IPS-18c (cell line): ENCODE measurements around the gene MINPP1.
"Not testable (repeated sequence)": the region's sequence is repeated elsewhere in the genome, so short reads cannot be mapped to it uniquely, and the experiment has no call there.

ENCODE experiments used
- H3K4me3 ChIP-seq: 2 replicates; pipeline ENCODE4 v1.7.0; 2013; ENCODE audit warnings: low read depth, mild to moderate bottlenecking, low read length, moderate library complexity; ENCODE audit not compliant: insufficient read depth
- H3K9me3 ChIP-seq: one replicate; pipeline ENCODE4 v1.6.1; 2013; ENCODE audit warnings: mild to moderate bottlenecking, low read length, moderate library complexity; ENCODE audit not compliant: control insufficient read depth, insufficient read depth

The MINPP1 gene, protein sequence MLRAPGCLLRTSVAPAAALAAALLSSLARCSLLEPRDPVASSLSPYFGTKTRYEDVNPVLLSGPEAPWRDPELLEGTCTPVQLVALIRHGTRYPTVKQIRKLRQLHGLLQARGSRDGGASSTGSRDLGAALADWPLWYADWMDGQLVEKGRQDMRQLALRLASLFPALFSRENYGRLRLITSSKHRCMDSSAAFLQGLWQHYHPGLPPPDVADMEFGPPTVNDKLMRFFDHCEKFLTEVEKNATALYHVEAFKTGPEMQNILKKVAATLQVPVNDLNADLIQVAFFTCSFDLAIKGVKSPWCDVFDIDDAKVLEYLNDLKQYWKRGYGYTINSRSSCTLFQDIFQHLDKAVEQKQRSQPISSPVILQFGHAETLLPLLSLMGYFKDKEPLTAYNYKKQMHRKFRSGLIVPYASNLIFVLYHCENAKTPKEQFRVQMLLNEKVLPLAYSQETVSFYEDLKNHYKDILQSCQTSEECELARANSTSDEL

DNA sequence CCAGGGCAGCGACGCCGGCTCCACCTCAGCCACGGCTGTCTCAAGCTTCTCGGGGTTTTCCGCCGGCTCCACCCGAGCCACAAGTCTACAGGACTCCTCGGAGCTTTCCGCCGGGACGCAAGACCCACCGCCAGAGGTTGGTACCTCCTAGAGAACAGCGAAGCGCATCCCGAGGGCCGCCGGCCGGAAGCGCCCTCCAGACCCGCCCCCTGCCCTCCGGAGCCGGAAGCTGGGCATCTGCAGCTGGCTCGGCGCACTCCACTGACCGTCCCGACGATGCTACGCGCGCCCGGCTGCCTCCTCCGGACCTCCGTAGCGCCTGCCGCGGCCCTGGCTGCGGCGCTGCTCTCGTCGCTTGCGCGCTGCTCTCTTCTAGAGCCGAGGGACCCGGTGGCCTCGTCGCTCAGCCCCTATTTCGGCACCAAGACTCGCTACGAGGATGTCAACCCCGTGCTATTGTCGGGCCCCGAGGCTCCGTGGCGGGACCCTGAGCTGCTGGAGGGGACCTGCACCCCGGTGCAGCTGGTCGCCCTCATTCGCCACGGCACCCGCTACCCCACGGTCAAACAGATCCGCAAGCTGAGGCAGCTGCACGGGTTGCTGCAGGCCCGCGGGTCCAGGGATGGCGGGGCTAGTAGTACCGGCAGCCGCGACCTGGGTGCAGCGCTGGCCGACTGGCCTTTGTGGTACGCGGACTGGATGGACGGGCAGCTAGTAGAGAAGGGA lies at the start of gene MINPP1:
MINPP1 (plus strand) TSS at position 254 of the 726 bp plus-strand sequence; CDS start at position 277, 23 bp downstream.
- Histone ChIP-seq H3K9me3 (no peaks in the 10 kb centered on the region), H3K4me3 (peak within 1 kb of the TSS; percentile 99)

DNA sequence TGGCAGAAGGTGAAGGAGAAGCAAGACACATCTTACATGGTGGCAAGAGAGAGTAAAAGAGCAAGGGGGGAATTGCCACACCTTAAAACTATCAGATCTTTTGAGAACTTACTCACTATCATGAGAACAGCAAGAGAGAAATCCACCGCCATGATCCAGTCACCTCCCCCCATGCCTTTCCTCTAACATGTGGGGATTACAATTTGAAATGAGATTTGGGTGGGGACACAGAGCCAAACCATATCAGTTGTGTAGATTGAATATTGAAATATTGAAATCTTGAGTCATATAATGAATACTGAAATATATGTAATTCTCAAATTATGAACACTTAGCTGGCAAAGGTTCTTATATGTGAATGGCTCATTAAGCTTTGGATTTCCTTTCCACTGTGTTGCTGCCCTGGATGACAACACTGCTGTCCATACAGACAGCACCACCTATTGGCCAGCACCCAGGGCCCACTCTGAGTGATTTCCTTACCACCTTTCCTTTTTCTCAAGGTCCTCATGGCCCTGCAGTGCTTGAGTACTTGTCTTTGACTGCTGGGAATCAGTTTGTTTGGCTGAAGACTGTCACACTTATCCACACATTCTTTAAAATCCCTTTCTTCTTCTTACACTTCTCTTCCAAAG lies 48.0 kb upstream of the MINPP1 start:
- not testable (repeated sequence) for H3K9me3 ChIP-seq, H3K4me3 ChIP-seq

DNA sequence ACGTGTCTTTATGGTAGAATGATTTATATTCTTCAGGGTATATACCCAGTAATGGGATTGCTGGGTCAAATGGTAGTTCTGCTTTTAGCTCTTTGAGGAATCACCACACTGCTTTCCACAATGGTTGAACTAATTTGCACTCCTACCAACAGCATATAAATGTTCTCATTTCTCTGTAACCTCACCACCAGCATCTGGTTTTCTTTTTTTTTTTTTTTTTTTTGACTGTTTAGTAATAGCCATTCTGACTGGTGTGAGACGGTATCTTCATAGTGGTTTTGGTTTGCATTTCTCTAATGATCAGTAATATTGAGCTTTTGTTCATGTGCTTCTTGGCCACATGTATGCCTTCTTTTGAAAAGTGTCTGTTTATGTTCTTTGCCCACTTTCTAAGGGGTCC lies 42.9 kb upstream of the MINPP1 start:
- H3K9me3 ChIP-seq = not testable (repeated sequence)

DNA sequence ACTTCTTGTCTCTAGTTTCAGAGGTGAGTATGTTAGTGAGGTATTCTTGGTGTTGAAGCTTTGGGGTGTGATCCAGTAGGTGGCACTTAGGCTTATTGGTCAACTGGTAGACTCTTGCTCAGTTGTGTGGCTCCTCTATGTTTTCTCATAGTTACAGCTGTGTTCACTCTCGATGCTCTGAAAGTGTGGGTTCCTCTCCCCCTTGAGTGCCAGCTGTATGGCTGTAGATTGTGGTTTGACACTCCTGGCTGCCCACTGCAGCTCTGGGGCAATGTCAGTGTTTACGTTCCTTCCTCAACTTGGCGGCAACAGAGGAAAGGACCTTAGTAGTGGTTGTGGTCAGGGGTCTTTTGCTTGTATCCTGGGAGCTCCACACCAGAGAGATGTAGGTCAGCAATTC lies 37.8 kb upstream of the MINPP1 start:
- not testable (repeated sequence) for H3K4me3 ChIP-seq, H3K9me3 ChIP-seq

More for the DNA sequence above, 42.9 kb upstream of the MINPP1 start:
- H3K4me3 ChIP-seq = not testable (repeated sequence)

DNA sequence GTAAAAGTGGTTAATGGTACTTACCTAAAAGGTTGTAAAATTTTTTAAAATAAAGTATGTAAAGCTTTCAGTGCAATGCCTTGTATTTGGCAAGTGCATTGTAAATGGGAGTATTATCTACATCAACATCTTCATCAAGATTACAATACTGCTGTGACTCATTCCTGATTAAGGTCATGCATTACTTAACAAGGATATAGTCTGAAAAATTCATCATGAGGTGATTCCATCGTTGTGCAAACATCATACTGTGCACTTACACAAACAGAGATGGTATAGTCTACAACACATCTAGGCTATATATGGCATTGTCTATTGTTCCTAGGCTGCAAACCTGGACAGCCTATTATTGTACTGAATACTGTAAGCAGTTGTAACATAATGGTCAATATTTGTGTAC lies 16.0 kb upstream of the MINPP1 start:
- not testable (repeated sequence) for H3K9me3 ChIP-seq

DNA sequence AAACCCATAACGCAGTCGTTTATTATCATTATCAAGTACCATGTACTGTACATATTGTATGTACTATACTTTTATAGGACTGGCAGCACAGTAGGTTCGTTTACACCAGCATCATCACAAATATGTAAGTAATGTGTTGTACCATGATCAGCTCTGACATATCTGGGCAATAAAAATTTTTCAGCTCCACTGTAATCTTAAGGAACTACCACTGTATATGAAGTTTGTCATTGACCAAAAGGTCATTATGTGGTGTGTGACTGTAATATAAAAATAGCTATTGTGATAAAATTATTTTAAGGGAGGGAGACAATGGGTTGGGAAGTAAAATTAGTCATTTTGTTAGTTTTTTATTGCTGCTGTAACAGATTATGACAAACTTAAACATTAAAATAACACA lies 14.4 kb upstream of the MINPP1 start:
- H3K9me3 ChIP-seq, H3K4me3 ChIP-seq: not testable (repeated sequence)

More for the DNA sequence above, 16.0 kb upstream of the MINPP1 start:
- H3K4me3 ChIP-seq = not testable (repeated sequence)

DNA sequence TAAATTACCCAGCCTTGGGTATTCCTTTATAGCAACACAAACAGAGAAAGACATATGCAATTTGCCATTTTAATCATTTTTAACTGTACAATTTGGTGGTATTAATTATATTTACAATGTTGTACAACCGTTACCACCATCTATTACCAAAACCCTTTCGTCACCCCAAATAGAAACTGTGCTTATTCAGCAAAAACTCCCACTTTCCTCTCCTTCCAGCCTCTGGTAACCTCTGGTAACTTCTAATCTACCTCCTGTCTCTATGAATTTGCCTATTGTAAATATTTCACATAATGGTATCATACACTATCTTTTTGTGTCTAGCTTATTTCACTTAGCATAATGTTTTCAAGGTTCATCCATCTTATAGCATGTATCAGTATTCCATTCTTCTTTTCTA lies 12.2 kb upstream of the MINPP1 start:
- not testable (repeated sequence) for H3K9me3 ChIP-seq, H3K4me3 ChIP-seq

DNA sequence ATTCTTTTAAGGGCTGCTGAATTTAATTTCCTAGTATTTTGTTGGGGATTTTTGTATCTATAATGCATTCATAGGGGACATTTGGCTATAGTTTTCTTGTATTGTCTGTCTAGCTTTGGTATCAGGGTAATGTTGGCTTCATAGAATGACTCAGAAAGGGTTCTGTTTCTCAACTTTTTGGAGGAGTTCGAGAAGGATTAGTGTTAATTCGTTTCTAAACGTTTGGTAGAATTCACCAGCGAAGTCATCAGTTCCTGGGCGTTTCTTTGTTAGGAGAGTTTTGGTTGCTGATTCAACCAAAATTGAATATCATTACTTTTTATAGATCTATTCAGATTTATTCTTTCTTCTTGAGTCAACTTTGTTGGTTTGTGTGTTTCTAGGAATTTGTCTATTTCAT lies 9.2 kb upstream of the MINPP1 start:
- H3K4me3 ChIP-seq, H3K9me3 ChIP-seq: not testable (repeated sequence)

DNA sequence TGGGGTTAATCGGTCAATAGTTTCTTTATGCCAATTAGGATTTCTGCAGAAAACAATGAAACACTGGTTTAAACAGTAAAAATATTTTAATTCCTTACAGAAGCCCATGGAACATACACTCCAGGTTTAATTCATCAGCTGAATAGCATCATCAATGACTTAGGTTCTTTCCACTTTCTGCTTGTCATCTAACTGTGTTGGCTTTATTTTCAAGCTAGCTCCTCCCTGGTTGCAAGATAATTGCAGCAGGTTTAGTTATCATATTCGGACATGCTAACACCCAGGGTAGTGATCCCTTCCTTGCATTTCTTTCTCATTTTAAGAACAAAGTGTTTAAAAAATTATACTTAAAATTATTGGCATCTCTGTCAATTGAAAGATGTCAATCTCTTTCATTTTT lies 7.3 kb upstream of the MINPP1 start:
- H3K9me3 ChIP-seq, H3K4me3 ChIP-seq: not testable (repeated sequence)

DNA sequence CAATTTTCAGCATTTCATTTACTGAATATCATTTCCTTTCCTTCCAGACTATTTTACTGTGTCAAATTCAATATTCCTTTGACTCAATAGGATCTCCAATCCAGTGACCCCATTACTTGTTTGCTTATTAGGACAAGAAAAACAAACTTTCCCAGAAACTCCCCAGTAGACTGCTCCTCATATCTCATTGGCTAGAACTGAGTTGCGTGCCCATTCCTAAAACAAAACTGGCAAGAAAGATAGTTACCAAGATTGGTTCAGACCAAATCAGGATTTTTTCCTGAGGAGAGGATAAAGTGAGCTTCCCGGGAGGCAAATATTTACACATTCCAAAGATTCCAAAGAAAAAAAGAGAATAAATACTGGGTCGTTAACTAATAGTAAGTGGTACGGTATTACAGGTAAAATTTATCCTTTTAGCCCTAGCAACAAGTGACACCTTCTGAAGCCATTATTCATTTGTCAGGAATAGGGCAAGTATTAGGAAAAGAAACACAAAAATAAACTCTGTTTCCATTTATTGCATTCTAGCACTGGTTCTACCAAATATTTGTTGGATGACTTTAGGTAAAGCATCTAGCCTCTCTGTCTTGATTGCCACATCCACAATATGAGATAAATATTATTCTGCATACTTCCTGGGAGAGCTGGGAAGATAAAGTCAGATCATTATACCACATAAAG lies 6.4 kb upstream of the MINPP1 start:
- not testable (repeated sequence) for H3K4me3 ChIP-seq, H3K9me3 ChIP-seq

DNA sequence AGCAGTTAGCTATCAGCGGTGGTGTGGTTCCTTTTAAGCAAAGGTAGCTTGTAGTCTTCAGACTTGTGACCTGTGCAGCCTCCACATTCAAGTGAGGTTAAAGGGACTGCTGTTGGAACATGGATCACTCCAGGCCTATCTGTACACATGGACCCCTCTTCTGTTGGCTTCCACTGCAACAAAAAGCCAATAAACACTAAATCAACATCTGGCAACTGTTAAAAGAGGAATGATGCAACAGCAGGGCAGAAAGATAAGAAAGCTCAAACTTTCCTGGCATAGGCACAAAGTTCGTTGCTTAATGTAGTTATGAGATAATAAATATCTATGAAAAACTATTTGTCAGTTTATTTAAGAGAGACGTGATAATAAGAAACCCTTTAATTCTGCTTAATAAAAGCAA lies 4.0 kb upstream of the MINPP1 start:
- H3K4me3 ChIP-seq = no peak overlapping the region
- no peaks in the 10 kb centered on the region for H3K9me3 ChIP-seq

DNA sequence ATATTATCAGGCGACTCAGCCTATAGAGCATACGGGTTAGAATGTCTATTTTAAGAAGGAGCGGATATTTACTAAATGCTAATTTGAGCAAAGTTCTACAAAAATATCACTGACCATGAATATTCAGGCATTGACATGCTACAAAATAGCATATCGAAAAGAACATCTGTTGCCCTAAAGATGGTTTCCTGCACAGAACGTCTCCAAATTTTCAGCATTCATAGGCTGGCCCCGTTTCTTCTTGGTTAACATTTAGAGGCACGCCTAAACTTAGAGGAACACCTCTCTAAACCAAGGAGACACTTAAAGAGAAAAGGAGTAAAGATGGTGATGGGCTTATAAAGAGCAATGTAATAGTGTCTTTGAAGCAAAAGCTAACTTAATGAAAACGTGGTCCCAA lies 1.3 kb upstream of the MINPP1 start:
- Histone ChIP-seq H3K9me3 (no peaks in the 10 kb centered on the region), H3K4me3 (no peak overlapping the region)

DNA sequence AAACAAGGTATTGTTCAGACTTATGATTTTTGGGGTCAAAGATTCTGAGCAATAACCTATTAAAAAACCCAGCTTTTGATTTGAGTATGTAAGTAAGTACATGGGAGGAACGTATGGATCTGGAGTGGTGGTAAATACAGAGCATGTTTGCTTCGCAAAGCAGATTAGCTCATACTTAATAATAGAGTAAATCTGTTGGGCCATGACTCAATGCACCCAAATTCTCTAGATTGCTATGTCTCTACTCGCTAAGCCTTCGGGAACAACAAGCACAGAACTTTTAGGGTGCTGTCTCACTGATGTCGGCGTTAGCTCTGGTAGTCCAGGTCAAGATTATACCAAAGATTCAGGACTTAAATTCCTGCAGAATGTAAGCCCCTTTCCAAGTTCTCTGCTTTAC lies 807 bp upstream of the MINPP1 start:
- H3K9me3 ChIP-seq = no peaks in the 10 kb centered on the region
- peak overlapping the region; percentile 99 for H3K4me3 ChIP-seq

DNA sequence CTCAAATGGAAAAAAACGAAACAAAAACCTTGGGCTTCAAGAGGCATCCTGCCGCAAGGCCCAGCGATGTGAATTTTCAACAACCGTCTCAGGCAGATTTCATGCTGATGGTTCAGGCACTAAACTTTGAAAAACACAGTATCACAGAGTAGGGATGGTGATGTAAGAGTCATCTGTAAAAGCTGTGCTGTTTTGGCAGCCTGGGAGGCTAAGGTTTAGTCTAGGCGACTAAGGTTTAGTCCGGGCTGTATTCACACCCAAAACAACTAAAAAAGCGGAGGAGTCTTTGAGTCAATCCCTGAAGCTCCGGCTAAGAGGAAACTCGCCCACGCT lies 420 bp upstream of the MINPP1 start:
- H3K9me3 ChIP-seq = no peaks in the 10 kb centered on the region
- peak overlapping the region; percentile 99 for H3K4me3 ChIP-seq

DNA sequence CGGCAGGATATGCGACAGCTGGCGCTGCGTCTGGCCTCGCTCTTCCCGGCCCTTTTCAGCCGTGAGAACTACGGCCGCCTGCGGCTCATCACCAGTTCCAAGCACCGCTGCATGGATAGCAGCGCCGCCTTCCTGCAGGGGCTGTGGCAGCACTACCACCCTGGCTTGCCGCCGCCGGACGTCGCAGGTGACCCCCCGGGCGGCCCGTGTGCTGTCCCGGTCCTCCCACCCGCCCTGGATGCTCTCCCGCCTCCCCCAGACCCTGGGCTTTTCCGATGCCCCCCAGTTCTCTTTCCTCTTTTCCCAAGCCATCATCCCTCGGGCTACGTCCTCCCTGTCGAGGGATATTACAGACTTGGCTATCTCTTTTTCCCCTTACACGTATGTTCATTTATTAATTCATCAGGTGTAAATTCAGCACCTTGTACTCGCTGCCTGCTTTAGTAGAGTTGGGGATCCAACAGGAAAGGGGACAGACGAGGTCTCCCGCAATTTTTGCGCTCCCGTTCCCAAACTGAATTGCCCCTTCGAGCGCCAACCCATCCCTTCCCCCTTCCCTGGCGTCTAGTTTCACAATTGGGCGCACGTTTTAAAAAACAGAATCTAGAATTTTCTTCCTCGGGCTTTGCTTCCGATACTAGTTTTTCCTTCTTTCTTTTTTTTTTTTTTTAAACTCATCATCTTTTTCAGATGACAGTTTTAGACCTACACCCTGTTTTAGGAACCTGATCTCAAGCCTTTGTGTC lies 846 bp downstream of the MINPP1 start:
- H3K4me3 ChIP-seq = peak overlapping the region; percentile 99
- H3K9me3 ChIP-seq = no peaks in the 10 kb centered on the region

DNA sequence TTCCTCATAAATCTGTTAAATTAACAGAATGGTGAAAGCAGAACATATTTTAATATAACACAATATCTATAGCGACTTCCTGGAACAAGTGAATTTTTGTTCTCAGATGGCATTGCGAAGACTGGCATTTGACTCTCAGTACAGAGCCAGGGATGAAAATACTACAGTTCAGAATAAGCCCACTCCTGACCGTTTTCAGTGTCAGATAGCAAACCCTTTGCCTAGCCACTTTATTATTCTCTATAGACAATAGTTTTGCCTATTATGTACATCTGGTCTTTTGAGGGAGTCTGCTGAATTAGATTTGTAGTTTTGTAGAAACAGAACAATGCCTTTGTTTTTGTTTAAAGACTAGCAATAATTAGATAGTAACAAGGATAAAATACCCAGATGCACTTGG lies 2.3 kb downstream of the MINPP1 start:
- no peak overlapping the region for H3K4me3 ChIP-seq
- H3K9me3 ChIP-seq = no peaks in the 10 kb centered on the region

DNA sequence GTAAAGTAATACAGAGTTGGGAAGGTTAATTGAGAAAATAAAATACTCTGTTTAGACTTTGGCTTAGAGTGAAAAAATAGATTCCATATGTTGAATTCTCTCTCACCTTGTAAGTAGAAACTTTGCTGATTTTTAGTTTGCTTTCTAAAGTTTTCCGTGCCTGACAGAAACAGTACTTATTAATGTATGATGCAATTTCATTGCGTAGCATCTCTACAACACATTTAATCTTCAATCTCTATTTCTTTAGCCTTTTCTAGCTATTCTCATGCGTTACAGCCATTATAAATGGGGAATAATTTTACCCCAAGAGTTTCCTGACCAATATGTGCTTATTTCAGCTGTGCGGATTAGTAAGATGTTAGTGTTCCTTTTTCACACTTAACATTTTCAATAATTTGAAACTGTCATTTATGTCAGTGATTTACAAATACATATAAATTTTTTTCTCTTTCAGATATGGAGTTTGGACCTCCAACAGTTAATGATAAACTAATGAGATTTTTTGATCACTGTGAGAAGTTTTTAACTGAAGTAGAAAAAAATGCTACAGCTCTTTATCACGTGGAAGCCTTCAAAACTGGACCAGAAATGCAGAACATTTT lies 3.3 kb downstream of the MINPP1 start:
- Histone ChIP-seq H3K4me3 (no peak overlapping the region), H3K9me3 (no peaks in the 10 kb centered on the region)
